ENCODE data around the gene IL15RA.

The IL15RA gene

DNA sequence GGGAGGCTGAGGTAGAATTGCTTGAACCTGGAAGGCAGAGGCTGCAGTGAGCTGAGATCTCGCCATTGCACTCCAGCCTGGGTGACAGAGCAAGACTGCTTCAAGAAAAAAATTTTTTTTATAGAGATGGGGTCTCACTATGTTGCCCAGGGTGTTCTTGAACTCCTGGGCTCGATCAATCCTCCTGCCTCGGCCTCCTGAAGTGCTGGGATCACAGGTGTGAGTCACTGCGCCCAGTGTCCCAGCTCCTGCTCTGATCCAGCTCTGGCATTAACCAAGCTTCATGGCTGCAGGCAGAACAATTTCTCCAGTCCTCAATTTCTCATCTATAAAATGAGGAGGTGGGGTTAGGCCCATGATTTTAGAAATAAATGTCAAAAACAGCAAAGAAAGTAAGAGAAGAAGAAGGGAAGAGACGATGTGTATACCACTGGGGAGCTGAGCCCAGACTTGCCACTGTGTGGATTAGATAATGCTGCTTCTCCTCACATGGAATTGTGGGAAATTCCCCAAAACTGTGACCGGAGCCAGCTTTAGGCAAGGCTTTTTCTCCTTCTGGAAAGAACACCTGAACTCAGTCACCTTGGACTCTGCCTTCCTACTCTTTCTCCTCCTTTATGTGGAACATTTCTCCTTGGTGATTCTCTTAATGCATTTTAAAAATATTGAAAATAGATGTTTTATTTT is 25.5 kb downstream of the IL15RA start:
- H3K36me3 ChIP-seq (ENCODE audit: low read depth), result no peaks in the 10 kb centered on the region
- peak overlapping the region; percentile 35 for H3K27ac ChIP-seq (ENCODE audit: poor library complexity, severe bottlenecking)
- ATAC-seq (ENCODE audit: low read depth) (no peak), DNase-seq (ENCODE audit: low spot score) (no peak)
- TF ChIP-seq CTCF (IDR thresholded peaks at IDR 0.05; ENCODE audit: poor library complexity, severe bottlenecking), result no peak
- H3K4me1 ChIP-seq (ENCODE audit: insufficient read depth, poor library complexity, severe bottlenecking), result peaks cover 14% of the 10 kb centered on the region
- H3K4me3 ChIP-seq (ENCODE audit: severe bottlenecking), result no peak overlapping the region
- no peaks in the 10 kb centered on the region for H3K9me3 ChIP-seq (ENCODE audit: severe bottlenecking)
- no peaks in the 10 kb centered on the region for H3K27me3 ChIP-seq (ENCODE audit: insufficient read depth, poor library complexity, severe bottlenecking)

DNA sequence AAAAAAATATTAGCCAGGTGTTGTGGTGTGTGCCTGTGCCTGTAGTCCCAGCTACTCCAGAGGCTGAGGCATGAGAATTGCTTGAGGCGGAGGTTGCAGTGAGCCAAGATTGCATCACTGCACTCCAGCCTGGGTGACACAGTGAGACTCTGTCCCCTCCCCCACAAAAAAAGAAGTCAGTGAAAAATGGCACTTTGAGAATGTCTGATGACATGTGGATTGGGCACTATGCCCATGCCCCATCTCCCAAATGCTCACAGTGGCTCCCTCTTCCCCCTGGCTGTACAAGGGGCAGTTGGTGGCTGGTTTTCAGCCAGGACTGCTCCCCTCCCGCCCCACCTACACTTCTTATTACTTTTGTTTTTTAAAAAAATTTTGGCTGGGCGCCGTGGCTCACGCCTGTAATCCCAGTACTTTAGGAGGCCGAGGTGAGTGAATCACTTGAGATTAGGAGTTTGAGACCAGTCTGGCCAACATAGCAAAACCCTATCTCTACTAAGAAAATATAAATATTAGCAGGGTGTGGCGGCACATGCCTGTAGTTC is 26.1 kb downstream of the IL15RA start:
- DNase-seq (ENCODE audit: low spot score), result no peak
- no peak for TF ChIP-seq CTCF (IDR thresholded peaks at IDR 0.05; ENCODE audit: poor library complexity, severe bottlenecking)
- Histone ChIP-seq H3K4me1 (ENCODE audit: insufficient read depth, poor library complexity, severe bottlenecking) (peaks cover 14% of the 10 kb centered on the region), H3K9me3 (ENCODE audit: severe bottlenecking) (no peaks in the 10 kb centered on the region), H3K4me3 (ENCODE audit: severe bottlenecking) (no peak overlapping the region), H3K27me3 (ENCODE audit: insufficient read depth, poor library complexity, severe bottlenecking) (no peaks in the 10 kb centered on the region), H3K27ac (ENCODE audit: poor library complexity, severe bottlenecking) (peak overlapping the region; percentile 35), H3K36me3 (ENCODE audit: low read depth) (no peaks in the 10 kb centered on the region)
- peak; percentile 77 for ATAC-seq (ENCODE audit: low read depth)

DNA sequence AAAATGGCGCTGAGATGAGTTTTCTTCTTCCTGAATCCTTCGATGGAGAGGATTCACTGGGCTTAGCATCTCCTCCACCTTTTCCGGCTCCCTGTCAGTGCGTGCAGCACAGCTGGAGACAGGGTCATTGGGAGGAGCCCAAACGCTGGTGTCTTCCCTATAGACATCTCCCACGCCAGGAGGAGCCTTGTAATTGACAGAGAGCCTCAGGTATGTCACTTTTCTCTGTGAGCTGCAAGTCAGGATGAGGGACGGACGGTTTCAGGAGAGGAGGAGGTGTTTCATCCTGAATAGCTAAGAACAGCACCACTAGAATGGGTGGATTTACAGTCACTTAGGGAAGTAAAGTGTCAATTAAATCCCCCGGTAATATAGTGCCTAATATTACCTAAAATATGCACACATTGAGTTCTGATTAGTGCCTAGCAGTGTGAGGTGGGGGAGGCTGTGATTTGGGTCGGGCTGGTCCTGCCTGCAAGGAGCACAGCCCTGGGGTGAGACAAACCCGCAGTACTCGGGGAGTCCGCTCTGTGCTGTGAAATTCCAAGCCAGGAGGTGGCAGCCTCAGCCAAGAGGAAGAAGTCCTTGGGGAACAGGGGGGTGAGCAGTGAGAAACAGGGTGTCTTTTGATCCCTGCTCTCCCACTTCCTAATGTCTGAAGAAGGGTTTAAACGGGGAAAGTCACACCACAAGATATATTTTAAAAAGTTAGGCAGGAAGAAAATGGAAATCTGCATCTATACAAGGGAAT is 28.2 kb downstream of the IL15RA start:
- TF ChIP-seq CTCF (IDR thresholded peaks at IDR 0.05; ENCODE audit: poor library complexity, severe bottlenecking), result peak; percentile 52
- no peaks in the 10 kb centered on the region for H3K36me3 ChIP-seq (ENCODE audit: low read depth)
- ATAC-seq (ENCODE audit: low read depth) (no peak), DNase-seq (ENCODE audit: low spot score) (no peak)
- no peak overlapping the region for H3K4me3 ChIP-seq (ENCODE audit: severe bottlenecking)
- no peaks in the 10 kb centered on the region for H3K27me3 ChIP-seq (ENCODE audit: insufficient read depth, poor library complexity, severe bottlenecking)
- H3K9me3 ChIP-seq (ENCODE audit: severe bottlenecking), result no peaks in the 10 kb centered on the region
- no peak overlapping the region for H3K27ac ChIP-seq (ENCODE audit: poor library complexity, severe bottlenecking)
- H3K4me1 ChIP-seq (ENCODE audit: insufficient read depth, poor library complexity, severe bottlenecking), result peaks cover 34% of the 10 kb centered on the region

DNA sequence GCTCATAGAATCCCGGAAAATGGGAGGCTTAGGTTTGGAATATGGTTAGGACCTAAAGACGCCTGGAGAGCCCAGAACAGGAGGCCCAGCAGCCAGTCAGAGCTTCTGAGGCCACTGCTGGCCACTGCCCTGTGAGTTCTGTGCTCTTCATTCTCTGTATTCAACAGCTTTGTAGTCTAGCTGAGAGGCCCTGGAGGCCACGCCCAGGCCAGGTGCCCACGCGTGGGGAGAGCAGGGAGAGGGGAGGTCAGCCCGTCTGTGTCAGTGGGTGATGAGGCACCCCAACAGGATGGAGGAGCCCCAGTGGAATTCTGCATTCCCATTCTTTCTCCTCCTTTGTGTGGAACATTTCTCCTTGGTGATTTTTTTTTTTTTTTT is 29.1 kb downstream of the IL15RA start:
- Histone ChIP-seq H3K36me3 (ENCODE audit: low read depth) (no peaks in the 10 kb centered on the region), H3K27ac (ENCODE audit: poor library complexity, severe bottlenecking) (no peak overlapping the region), H3K9me3 (ENCODE audit: severe bottlenecking) (no peaks in the 10 kb centered on the region), H3K27me3 (ENCODE audit: insufficient read depth, poor library complexity, severe bottlenecking) (no peaks in the 10 kb centered on the region), H3K4me1 (ENCODE audit: insufficient read depth, poor library complexity, severe bottlenecking) (peaks cover 38% of the 10 kb centered on the region), H3K4me3 (ENCODE audit: severe bottlenecking) (no peak overlapping the region)
- ATAC-seq (ENCODE audit: low read depth) (no peak), DNase-seq (ENCODE audit: low spot score) (no peak)
- TF ChIP-seq CTCF (IDR thresholded peaks at IDR 0.05; ENCODE audit: poor library complexity, severe bottlenecking), result no peak
